Neuronal stem cell (in vitro differentiated cells): ENCODE data around the gene LRRC49.
"Not testable (repeated sequence)": the region's sequence is repeated elsewhere in the genome, so short reads cannot be mapped to it uniquely, and the experiment has no call there.

ENCODE experiments used
- DNase-seq: peaks from one replicate; pipeline ENCODE4 v3.0.0-alpha.2; 2013; ENCODE audit warnings: low spot score
- H2AFZ ChIP-seq: one replicate; pipeline ENCODE4 v1.6.1; 2013; ENCODE audit warnings: mild to moderate bottlenecking, low read length, inconsistent platforms
- H2AK5ac ChIP-seq: 2 replicates; pipeline ENCODE4 v1.6.1; 2013; ENCODE audit warnings: low read depth, mild to moderate bottlenecking, inconsistent platforms, low read length, moderate library complexity, mixed read lengths
- H2BK120ac ChIP-seq: 2 replicates; pipeline ENCODE4 v1.6.1; 2013; ENCODE audit warnings: low read depth, mild to moderate bottlenecking, inconsistent platforms, low read length, moderate library complexity, mixed read lengths
- H2BK12ac ChIP-seq: one replicate; pipeline ENCODE4 v1.6.1; 2013; ENCODE audit warnings: low read length, inconsistent platforms
- H2BK15ac ChIP-seq: 2 replicates; pipeline ENCODE4 v1.6.1; 2013; ENCODE audit warnings: mild to moderate bottlenecking, low read length, inconsistent platforms, mixed read lengths
- H2BK5ac ChIP-seq: one replicate; pipeline ENCODE4 v1.6.1; 2013; ENCODE audit warnings: inconsistent platforms, mild to moderate bottlenecking, low read length, moderate library complexity
- H3K14ac ChIP-seq: one replicate; pipeline ENCODE4 v1.6.1; 2013; ENCODE audit warnings: low read length, inconsistent platforms
- H3K18ac ChIP-seq: 2 replicates; pipeline ENCODE4 v1.6.1; 2013; ENCODE audit warnings: low read length, inconsistent platforms
- H3K23ac ChIP-seq: 2 replicates; pipeline ENCODE4 v1.6.1; 2013; ENCODE audit warnings: low read depth, mild to moderate bottlenecking, mixed read lengths, low read length, inconsistent platforms; ENCODE audit not compliant: poor library complexity
- H3K27ac ChIP-seq: replicated peaks from 3 replicates; pipeline ENCODE4 v1.5.1; 2013; ENCODE audit warnings: low read length, inconsistent platforms
- H3K27me3 ChIP-seq, 3 experiments: 2 replicates each; pipeline ENCODE4 v1.6.1; 2013; ENCODE audit warnings: low read length in 3 of 3, mild to moderate bottlenecking in 2 of 3, inconsistent platforms in 1 of 3, low read depth in 1 of 3, mixed read lengths in 1 of 3, moderate library complexity in 1 of 3; ENCODE audit not compliant: control insufficient read depth in 3 of 3, insufficient read depth in 3 of 3
- H3K36me3 ChIP-seq, 2 donors: replicated peaks in 1 of 2; 2 replicates each; pipeline ENCODE4 v1.6.1; 2013; ENCODE audit warnings: low read length in 2 of 2; ENCODE audit not compliant: control insufficient read depth in 2 of 2, insufficient read depth in 2 of 2
- H3K4ac ChIP-seq: 2 replicates; pipeline ENCODE4 v1.6.1; 2013; ENCODE audit warnings: inconsistent platforms, mild to moderate bottlenecking, low read length, moderate library complexity
- H3K4me1 ChIP-seq, 2 donors: 1 replicate in 1 of 2; 2 replicates in 1 of 2; pipeline ENCODE4 v1.6.1; 2013; ENCODE audit warnings: low read length in 2 of 2, low read depth in 1 of 2; ENCODE audit not compliant: control insufficient read depth in 2 of 2, insufficient read depth in 1 of 2
- H3K4me2 ChIP-seq: one replicate; pipeline ENCODE4 v1.6.1; 2013; ENCODE audit warnings: mild to moderate bottlenecking, low read length, inconsistent platforms; ENCODE audit not compliant: insufficient read depth, poor library complexity, severe bottlenecking
- H3K4me3 ChIP-seq, 2 donors: 2 replicates each; pipeline ENCODE4 v1.5.1; 2013; ENCODE audit warnings: low read length in 2 of 2, mild to moderate bottlenecking in 2 of 2, inconsistent platforms in 1 of 2, moderate library complexity in 1 of 2
- H3K79me1 ChIP-seq: one replicate; pipeline ENCODE4 v1.6.1; 2013; ENCODE audit warnings: low read depth, mild to moderate bottlenecking, inconsistent platforms, low read length, moderate library complexity
- H3K9ac ChIP-seq: one replicate; pipeline ENCODE4 v1.6.1; 2013; ENCODE audit warnings: mild to moderate bottlenecking, low read depth, low read length, inconsistent platforms; ENCODE audit not compliant: poor library complexity
- H3K9me3 ChIP-seq, 2 donors: replicated peaks in 1 of 2; 2 replicates each; pipeline versions ENCODE3 to v1.6.1; 2013; ENCODE audit warnings: low read length in 2 of 2, mild to moderate bottlenecking in 2 of 2, inconsistent platforms in 1 of 2, low read depth in 1 of 2, mixed read lengths in 1 of 2, moderate library complexity in 1 of 2; ENCODE audit not compliant: control insufficient read depth in 2 of 2, insufficient read depth in 1 of 2
- H4K8ac ChIP-seq: one replicate; pipeline ENCODE4 v1.6.1; 2013; ENCODE audit warnings: low read depth, mild to moderate bottlenecking, inconsistent platforms, low read length, moderate library complexity
- H4K91ac ChIP-seq: one replicate; pipeline ENCODE4 v1.6.1; 2013; ENCODE audit warnings: low read length, low read depth, mild to moderate bottlenecking, inconsistent platforms; ENCODE audit not compliant: poor library complexity
- WGBS, 2 donors: extraction: QIAGEN DNeasy Blood & Tissue Kit; methylation state at CpG; one replicate each; pipeline ENCODE4 v1.1.7; 2013; ENCODE audit warnings: missing lambda C conversion rate in 2 of 2, mixed read lengths in 1 of 2; ENCODE audit not compliant: insufficient read length in 2 of 2, insufficient replicate concordance in 1 of 2; ENCODE audit errors: extremely low coverage in 2 of 2; 5-methylcytosine and 5-hydroxymethylcytosine counted together

LRRC49 gene

DNA sequence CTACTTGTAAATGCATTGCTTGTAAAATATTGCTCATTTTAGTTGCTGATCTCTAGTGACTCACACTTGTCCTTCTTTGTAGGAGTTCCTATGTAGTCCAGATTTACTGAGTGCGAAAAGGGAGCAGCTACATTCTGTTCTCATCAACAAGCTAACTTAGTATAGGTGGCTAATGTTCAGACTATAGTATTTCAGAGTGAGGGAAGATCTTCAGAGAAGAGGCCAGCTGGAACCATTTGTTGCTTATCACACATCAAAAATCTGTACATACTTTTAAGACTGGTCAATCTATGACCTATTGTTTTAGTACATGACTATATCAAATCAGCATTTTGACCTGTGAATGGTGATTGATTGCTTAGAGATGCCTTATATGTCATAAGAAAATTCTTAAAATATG, 151.4 kb downstream of the LRRC49 start:
- no peak overlapping the region for H3K9ac ChIP-seq
- no peaks in the 10 kb centered on the region for H3K79me1 ChIP-seq
- H2BK5ac ChIP-seq, result no peak overlapping the region
- H3K23ac ChIP-seq, result no peak overlapping the region
- H3K14ac ChIP-seq, result no peak overlapping the region
- H3K4me3 ChIP-seq, result no peak overlapping the region
- no peak overlapping the region for H2BK120ac ChIP-seq
- no peaks in the 10 kb centered on the region for H3K27me3 ChIP-seq
- H3K4me1 ChIP-seq, result no peaks in the 10 kb centered on the region
- no peak overlapping the region for H4K8ac ChIP-seq
- H3K18ac ChIP-seq, result no peak overlapping the region
- H2BK15ac ChIP-seq, result no peak overlapping the region
- H2AFZ ChIP-seq, result no peak overlapping the region
- no peak overlapping the region for H3K27ac ChIP-seq
- no peak overlapping the region for H3K4me2 ChIP-seq
- no CpG with 5 or more reads among the region's 1 CpG for WGBS, 2 donors
- H4K91ac ChIP-seq, result no peak overlapping the region
- no peaks in the 10 kb centered on the region for H3K9me3 ChIP-seq
- no peak overlapping the region for H3K4ac ChIP-seq
- H2AK5ac ChIP-seq, result no peak overlapping the region
- H2BK12ac ChIP-seq, result no peak overlapping the region
- DNase-seq, result no peak
- peaks cover 0 to 2% of the 10 kb centered on the region in 2 donors for H3K36me3 ChIP-seq

GRCh38 chr15:71046146-71046545, 153.5 kb downstream of the LRRC49 start:
- H4K8ac ChIP-seq, H3K27me3 ChIP-seq: not testable (repeated sequence)
- WGBS, 2 donors, result no CpG with 5 or more reads among the region's 2 CpGs

GRCh38 chr15:71048913-71049675, 156.5 kb downstream of the LRRC49 start:
- Histone ChIP-seq H4K91ac (no peak overlapping the region), H3K36me3 (peaks cover 0 to 3% of the 10 kb centered on the region in 2 donors), H3K4ac (no peak overlapping the region), H2BK15ac (no peak overlapping the region), H3K14ac (no peak overlapping the region), H3K79me1 (no peaks in the 10 kb centered on the region), H3K9ac (no peak overlapping the region), H3K18ac (no peak overlapping the region), H2BK120ac (no peak overlapping the region), H3K27me3 (no peaks in the 10 kb centered on the region), H2BK5ac (no peak overlapping the region), H2BK12ac (no peak overlapping the region), H4K8ac (no peak overlapping the region), H2AK5ac (no peak overlapping the region), H3K4me1 (peaks cover 0 to 3% of the 10 kb centered on the region in 2 donors), H3K4me3 (no peak overlapping the region), H2AFZ (no peak overlapping the region), H3K4me2 (no peak overlapping the region), H3K9me3 (peaks cover 0 to 7% of the 10 kb centered on the region in 2 donors), H3K23ac (no peak overlapping the region), H3K27ac (no peak overlapping the region)
- no CpG with 5 or more reads among the region's 2 CpGs for WGBS, 2 donors
- DNase-seq, result no peak

More at GRCh38 chr15:71046146-71046545, 153.5 kb downstream of the LRRC49 start:
- not testable (repeated sequence) for H2AFZ ChIP-seq, H2BK5ac ChIP-seq, H2AK5ac ChIP-seq, H3K4ac ChIP-seq, DNase-seq, H3K36me3 ChIP-seq, H3K18ac ChIP-seq, H3K23ac ChIP-seq, H3K4me1 ChIP-seq, H3K9ac ChIP-seq, H2BK120ac ChIP-seq, H3K9me3 ChIP-seq, H3K4me2 ChIP-seq, H2BK15ac ChIP-seq, H3K14ac ChIP-seq, H4K91ac ChIP-seq, H3K27ac ChIP-seq, H3K79me1 ChIP-seq, H2BK12ac ChIP-seq, H3K4me3 ChIP-seq

DNA sequence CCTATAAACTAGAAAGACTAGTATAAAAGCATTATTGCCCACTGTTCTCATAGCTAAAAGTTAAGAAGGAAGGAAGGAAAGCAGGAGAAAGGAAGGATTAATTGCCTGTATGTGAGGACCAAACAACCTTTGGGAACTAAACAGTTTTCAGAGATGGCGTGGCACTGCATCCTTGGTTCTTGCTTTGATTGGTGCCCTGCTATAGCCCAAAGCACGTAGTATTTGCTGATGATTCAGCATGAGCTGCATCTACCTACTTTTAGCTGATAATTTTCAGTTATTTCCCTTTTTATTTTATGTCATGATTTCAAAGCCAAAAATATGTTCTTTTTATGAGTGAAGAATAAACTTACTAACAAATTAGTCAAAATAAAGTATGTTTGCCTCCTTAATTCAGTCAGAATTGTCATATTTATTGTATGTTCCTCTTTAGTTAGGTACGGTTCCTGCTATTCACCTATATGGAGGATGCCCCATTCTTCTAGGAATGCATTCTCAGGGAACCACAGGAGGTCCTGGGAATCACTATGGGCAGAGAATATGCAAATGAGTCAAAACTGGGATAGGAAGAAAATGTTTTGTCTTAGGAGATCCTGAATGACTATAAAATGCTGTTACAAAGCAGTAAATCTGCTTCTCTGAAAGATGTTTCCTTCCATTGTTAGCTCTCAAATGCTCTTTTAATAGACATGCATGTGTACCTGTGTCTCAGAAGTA, 157.2 kb downstream of the LRRC49 start:
- Histone ChIP-seq H2AFZ (no peak overlapping the region), H3K4ac (no peak overlapping the region), H3K9ac (no peak overlapping the region), H3K4me2 (no peak overlapping the region), H3K4me3 (no peak overlapping the region), H3K23ac (no peak overlapping the region), H3K27ac (no peak overlapping the region), H2BK120ac (no peak overlapping the region), H2BK12ac (no peak overlapping the region), H3K14ac (no peak overlapping the region), H4K91ac (no peak overlapping the region), H3K18ac (no peak overlapping the region), H4K8ac (no peak overlapping the region), H2BK5ac (no peak overlapping the region), H3K9me3 (peaks cover 0 to 7% of the 10 kb centered on the region in 2 donors), H2BK15ac (no peak overlapping the region), H3K4me1 (peaks cover 0 to 3% of the 10 kb centered on the region in 2 donors), H3K27me3 (no peaks in the 10 kb centered on the region), H2AK5ac (no peak overlapping the region), H3K79me1 (no peaks in the 10 kb centered on the region), H3K36me3 (peaks cover 0 to 3% of the 10 kb centered on the region in 2 donors)
- no CpG with 5 or more reads among the region's 3 CpGs for WGBS, 2 donors
- no peak for DNase-seq
